ENCODE measurements around the gene THSD4.

Gene THSD4

GRCh38 chr15:71517751-71518150 lies 402.5 kb downstream of the THSD4 start:
- no peak for DNase-seq

DNA sequence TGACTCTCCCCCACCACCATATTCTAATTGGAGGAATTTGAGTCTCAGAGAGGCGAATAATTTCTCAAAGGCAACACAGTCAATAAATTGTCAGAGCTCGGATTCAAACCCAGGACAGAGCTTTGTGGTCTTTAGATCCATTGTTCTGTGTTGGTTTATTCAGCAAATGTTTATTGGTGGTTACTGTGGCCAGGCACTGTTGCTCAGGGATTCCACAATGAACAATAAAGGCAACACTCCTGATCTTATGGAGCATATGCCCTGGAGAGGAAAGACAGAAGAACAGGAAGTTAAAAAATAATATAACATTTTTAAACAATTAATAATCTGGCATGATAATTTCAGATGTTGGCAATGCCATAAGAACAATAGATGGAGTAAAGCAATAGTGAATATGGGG lies 403.4 kb downstream of the THSD4 start:
- DNase-seq, result no peak

- no peak for DNase-seq
These were observed 411.0 kb downstream of the THSD4 start for GRCh38 chr15:71526060-71526820.

- DNase-seq, result no peak
These were observed 414.1 kb downstream of the THSD4 start for GRCh38 chr15:71529361-71529760.

GRCh38 chr15:71530116-71530515 lies 414.8 kb downstream of the THSD4 start:
- no peak for DNase-seq

DNA sequence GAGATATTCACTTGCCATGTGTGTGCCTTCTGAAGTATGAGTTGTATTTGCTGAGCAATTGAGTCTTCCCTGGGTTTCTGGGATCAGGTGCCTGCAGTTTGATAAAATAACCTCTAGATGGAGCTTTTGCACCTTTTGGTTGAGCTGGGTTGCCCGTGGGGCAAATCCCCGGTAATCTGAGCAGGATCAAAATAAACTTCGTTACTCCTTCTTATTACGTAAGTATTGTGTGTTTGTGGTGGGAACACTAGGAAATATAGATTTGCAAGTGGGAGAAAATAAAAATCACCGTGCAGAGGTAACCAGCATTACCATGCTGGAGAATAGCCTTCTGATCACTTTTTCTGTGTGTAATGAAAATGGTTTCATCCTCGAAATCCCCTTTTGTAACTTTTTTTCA lies 417.7 kb downstream of the THSD4 start:
- no peak for DNase-seq

- no peak for DNase-seq
These were observed 422.9 kb downstream of the THSD4 start for GRCh38 chr15:71538181-71538580.

GRCh38 chr15:71541746-71542145 lies 426.5 kb downstream of the THSD4 start:
- DNase-seq, result no peak

- DNase-seq, result no peak
These were observed 427.6 kb downstream of the THSD4 start for GRCh38 chr15:71542836-71543235.

DNA sequence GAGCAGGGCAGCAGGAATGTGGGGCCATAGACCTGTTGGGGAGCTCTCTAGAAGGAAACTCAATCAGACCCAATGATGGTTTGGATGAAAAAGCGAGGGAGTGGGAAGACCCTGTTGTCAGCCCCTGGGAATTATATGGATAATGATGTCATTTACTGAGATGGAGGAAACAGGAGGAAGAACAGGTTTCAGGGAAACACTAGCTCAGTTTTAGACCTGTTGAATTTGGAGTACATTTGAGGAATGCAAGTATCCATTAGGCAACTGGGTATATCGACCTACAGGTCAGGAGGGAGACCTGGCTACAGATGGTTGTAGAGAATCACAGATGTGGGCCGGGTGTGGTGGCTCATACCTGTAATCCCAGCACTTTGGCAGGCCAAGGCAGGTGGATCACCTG lies 428.1 kb downstream of the THSD4 start:
- no peak for DNase-seq

- no peak for DNase-seq
These were observed 430.0 kb downstream of the THSD4 start for GRCh38 chr15:71545223-71545760.

- no peak for DNase-seq
These were observed 430.7 kb downstream of the THSD4 start for GRCh38 chr15:71545923-71546322.

DNA sequence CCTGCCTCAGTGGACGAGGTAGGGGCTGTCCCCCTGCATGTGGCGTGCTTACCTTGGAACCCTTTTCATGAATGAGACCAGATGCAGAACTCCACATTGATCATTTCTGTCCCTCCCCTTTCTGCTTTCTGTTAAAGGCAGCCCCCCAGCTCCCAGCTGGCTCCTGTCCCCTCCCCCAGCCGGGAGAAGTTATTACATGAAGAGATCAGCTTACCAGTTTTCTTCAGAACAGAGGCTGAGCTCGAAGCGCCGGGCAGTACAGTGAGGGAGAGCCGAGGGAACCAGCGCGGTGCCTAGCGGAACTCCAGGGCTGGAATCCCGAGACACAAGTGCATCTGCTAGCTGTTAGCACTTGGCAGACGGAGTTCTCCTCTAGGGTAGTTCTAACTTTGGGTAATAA lies 431.7 kb downstream of the THSD4 start:
- DNase-seq, result no peak

DNA sequence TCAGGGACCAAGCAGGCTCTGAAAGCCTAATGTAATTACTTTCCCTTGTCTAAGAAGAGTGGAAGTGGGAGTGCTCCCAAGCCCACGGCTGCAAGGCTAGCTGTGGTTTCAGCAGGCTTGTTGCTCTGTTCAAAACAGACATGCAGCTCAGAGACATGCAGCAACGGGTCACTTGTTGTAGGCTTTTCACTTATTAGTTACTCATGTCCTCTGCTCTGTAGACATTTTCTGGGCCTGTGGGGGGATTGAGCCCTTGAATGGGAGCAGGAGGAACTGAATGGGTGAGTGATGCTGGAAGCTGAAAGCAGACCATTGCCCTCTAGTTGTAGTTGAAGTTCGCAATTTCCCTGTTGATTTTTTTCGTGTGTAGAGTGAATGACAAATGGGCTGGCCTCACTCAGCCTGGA lies 433.1 kb downstream of the THSD4 start:
- no peak for DNase-seq

DNA sequence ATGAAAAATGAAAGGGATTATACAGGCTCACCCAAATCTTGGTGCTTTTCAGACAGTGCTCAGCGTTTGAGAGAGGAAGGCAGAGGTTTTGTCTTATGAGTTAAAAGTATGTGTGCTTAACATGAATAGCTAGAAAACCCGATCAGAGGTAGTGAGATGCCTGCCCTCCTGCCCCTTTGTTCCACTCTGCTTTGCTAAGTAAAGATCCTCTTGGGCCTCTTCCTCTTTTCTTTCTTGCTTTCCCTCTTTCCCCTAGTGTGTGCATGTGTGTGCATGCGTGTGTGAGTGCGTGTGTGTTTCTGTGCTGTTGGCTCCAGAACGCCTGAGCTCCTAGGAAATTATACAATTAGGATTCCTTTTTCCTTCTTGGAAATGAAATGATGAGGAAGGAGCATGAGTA lies 433.8 kb downstream of the THSD4 start:
- no peak for DNase-seq

GRCh38 chr15:71549697-71550096 lies 434.4 kb downstream of the THSD4 start:
- no peak for DNase-seq

- DNase-seq, result no peak
These were observed 436.3 kb downstream of the THSD4 start for GRCh38 chr15:71551566-71551965.

DNA sequence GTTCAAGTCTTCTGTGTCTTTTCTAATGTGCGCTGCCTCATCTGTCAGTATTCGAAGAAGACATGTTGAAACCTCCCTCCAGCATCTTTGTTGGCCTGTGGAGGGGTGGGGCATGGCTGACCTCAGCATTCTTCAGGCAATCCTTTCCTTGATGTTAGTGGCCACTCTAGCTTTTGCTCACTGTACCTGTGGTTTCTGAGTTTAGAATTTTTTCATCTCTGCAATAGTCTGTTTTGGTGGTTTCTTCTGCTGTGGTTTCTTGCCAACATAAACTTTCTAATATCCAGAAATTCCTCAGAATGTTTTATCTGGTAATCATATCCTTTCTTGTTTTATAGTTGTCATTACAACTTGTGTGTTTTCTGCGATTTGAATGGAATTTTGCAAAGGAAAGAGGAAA lies 443.8 kb downstream of the THSD4 start:
- no peak for DNase-seq

- DNase-seq, result no peak
These were observed 444.3 kb downstream of the THSD4 start for GRCh38 chr15:71559616-71560015.

DNA sequence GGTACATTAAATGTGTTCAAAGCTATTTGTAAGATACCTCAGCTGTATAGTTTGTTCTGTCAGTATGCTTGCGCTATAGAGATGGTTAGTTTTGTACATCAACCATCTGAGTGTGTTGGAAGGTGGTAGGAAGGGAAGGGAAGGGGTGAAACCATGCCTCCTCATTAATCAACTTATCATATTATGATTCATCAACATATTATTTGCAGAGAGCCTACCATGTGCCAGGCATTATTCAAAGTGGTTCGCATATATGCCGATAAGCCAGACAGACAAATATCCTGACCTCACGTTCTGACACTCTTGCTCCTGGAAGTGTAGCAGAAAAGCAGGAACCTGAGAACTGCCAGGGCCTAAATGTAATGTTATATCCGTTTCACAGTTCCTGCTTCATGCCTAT lies 447.0 kb downstream of the THSD4 start:
- DNase-seq, result no peak

- no peak for DNase-seq
These were observed 448.9 kb downstream of the THSD4 start for GRCh38 chr15:71564217-71564616.

DNA sequence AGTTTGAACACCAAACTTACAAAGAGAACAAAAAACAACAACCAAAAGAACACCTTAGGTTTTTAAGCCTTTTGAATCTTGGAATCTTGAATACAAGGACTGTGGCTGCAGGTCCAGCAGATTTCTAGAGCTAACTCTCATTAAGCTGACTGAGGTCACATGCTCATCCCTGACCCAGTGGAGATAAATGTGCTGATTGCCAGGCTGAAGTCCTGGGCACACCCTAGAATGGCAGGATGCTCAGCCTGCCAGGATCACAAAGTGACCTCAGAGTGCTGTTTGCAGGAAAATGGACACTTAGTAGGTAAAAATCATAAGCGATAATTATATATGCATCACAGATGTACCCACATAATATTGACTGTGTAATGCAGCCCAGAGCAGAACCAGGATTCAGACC lies 449.7 kb downstream of the THSD4 start:
- DNase-seq, result no peak

DNA sequence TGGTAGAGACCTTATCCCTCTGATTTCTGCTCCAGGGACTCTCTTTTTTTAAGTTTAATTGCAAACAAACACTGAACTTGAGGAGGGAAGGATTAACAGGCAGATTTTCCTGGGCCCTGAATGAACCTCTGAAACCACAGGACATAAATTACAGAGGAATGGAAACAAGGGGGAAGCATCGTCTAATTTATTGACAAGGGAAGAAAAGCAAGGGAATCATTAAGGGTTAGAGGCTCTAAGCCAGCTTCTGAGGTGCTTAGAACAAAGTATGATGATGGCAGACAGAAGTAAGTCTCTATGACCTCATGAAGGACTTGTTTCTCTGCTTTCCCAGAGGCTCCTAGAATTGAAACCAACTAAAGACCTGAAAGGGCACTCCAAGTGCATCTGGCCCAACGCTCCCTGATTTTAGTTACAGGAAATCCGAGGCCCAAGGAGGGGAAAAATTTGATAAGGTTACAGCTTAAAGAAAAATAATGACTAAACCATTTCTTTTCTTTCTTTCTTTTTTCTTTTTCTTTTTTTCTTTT lies 450.4 kb downstream of the THSD4 start:
- DNase-seq, result no peak

- no peak for DNase-seq
These were observed 451.0 kb downstream of the THSD4 start for GRCh38 chr15:71566226-71566625.

GRCh38 chr15:71567173-71567572 lies 451.9 kb downstream of the THSD4 start:
- DNase-seq, result no peak

Measured in activated CD4-positive, alpha-beta T cell treated with anti-CD3 and anti-CD28 coated beads for 1 hour (primary cell).